Keratinocyte (primary cell): Measurements from ENCODE around the gene IL3. TPM values are rescaled to one million over a fixed set of nuclear protein-coding genes. Genes with fewer than 3 reads are reported as not detected.

Source experiments
- DNase-seq: peaks from one replicate; pipeline ENCODE4 v3.0.0-alpha.2; 2011; ENCODE audit warnings: low read depth, missing footprints, low spot score
- FAIRE-seq: peaks from 2 replicates; lab custom pipeline; 2011; peaks lifted over from hg19 to GRCh38; lab: Jason Lieb, UNC
- H2AFZ ChIP-seq: 2 replicates; pipeline ENCODE4 v1.6.0; 2012; ENCODE audit warnings: low read length, control low read depth, inconsistent platforms; ENCODE audit not compliant: control insufficient read depth
- H3K27ac ChIP-seq: 2 replicates; pipeline ENCODE4 v1.5.1; 2011; ENCODE audit warnings: low read length; ENCODE audit not compliant: control insufficient read depth, insufficient read depth
- H3K27me3 ChIP-seq: 3 replicates; pipeline ENCODE4 v1.6.0; 2011; ENCODE audit warnings: low read length; ENCODE audit not compliant: control insufficient read depth, insufficient read depth; ENCODE audit errors: extremely low read depth
- H3K36me3 ChIP-seq, 2 experiments: 2 replicates in 1 of 2; 3 replicates in 1 of 2; pipeline ENCODE4 v1.5.1; 2011; ENCODE audit warnings: low read length in 2 of 2, mild to moderate bottlenecking in 1 of 2; ENCODE audit not compliant: control insufficient read depth in 2 of 2, insufficient read depth in 2 of 2; ENCODE audit errors: extremely low read depth in 1 of 2
- H3K4me1 ChIP-seq: 3 replicates; pipeline ENCODE4 v1.5.1; 2011; ENCODE audit warnings: low read length; ENCODE audit not compliant: control insufficient read depth, insufficient read depth; ENCODE audit errors: extremely low read depth
- H3K4me2 ChIP-seq: 3 replicates; pipeline ENCODE4 v1.6.0; 2011; ENCODE audit warnings: low read depth, low read length; ENCODE audit not compliant: control insufficient read depth, insufficient read depth; ENCODE audit errors: extremely low read depth
- H3K4me3 ChIP-seq, 3 experiments: fragments of 200-600 bp in 1 of 3; sonication (generic) in 1 of 3; 2 replicates in 2 of 3; 3 replicates in 1 of 3; pipeline ENCODE4 v1.5.1; 2011 to 2016; ENCODE audit warnings: low read length in 3 of 3, mild to moderate bottlenecking in 3 of 3, control low read depth in 2 of 3, inconsistent platforms in 1 of 3, low read depth in 1 of 3, mixed read lengths in 1 of 3, mixed run types in 1 of 3, moderate library complexity in 1 of 3; ENCODE audit not compliant: control insufficient read depth in 2 of 3, insufficient read depth in 2 of 3; ENCODE audit errors: extremely low read depth in 1 of 3
- H3K79me2 ChIP-seq: 2 replicates; pipeline ENCODE4 v1.6.0; 2012; ENCODE audit warnings: low read length; ENCODE audit not compliant: control insufficient read depth, insufficient read depth
- H3K9ac ChIP-seq: 3 replicates; pipeline ENCODE4 v1.6.0; 2011; ENCODE audit warnings: low read length; ENCODE audit not compliant: control insufficient read depth, insufficient read depth; ENCODE audit errors: extremely low read depth
- H3K9me1 ChIP-seq: 3 replicates; pipeline ENCODE4 v1.6.0; 2011; ENCODE audit warnings: low read length; ENCODE audit not compliant: control insufficient read depth, insufficient read depth; ENCODE audit errors: extremely low read depth
- H3K9me3 ChIP-seq: 2 replicates; pipeline ENCODE4 v1.5.1; 2012; ENCODE audit warnings: low read depth, low read length; ENCODE audit not compliant: control insufficient read depth
- H4K20me1 ChIP-seq: 3 replicates; pipeline ENCODE4 v1.6.0; 2011; ENCODE audit warnings: low read length; ENCODE audit not compliant: control insufficient read depth, insufficient read depth; ENCODE audit errors: extremely low read depth
- CTCF ChIP-seq, 3 experiments: IDR thresholded peaks in 1 of 3; conservative IDR thresholded peaks in 1 of 3; optimal IDR thresholded peaks in 1 of 3; 2 replicates in 2 of 3; 3 replicates in 1 of 3; pipeline versions ENCODE3 to v1.5.1; 2011; ENCODE audit warnings: low read length in 3 of 3, mild to moderate bottlenecking in 3 of 3, moderate library complexity in 2 of 3, control low read depth in 1 of 3, inconsistent platforms in 1 of 3; ENCODE audit not compliant: insufficient read depth in 2 of 3; ENCODE audit errors: extremely low read depth in 1 of 3
- EZH2 ChIP-seq: IDR thresholded peaks from one replicate; pipeline ENCODE4 v1.6.1; 2012; ENCODE audit warnings: inconsistent platforms, mild to moderate bottlenecking, low read length, moderate library complexity
- dilution Hi-C: fragments of 300-500 bp; cut with MboI; formaldehyde crosslinking; loops from one replicate; pipeline ENCODE4 v1.7.0; 2020; ENCODE audit warnings: low sequenced_read_pairs; ENCODE audit not compliant: extremely low pct_ligation_motif_present
- polyA plus RNA-seq, 5 experiments: library from polyadenylated mRNA; depleted of rRNA in 3 of 5; stranded (reverse) in 3 of 5; stranded (forward) in 1 of 5; unstranded in 1 of 5; fragments of >200 nt; gene quantifications; 1 replicate in 1 of 5; 2 replicates in 3 of 5; 3 replicates in 1 of 5; pipeline versions ENCODE4 v1.2.1 to v1.2.3, GENCODE V29; 2011 to 2012; ENCODE audit warnings: missing spikeins in 2 of 5, low read depth in 1 of 5, low replicate concordance in 1 of 5

Gene IL3
- polyA plus RNA-seq, 1 donor (not counting 4 experiments of a cell fraction or from before 2014, with no cell fraction given) = not detected

GRCh38 chr5:132053483-132053882, 7.0 kb upstream of the IL3 start:
- dilution Hi-C loops = no loop called here
- Histone ChIP-seq H3K36me3 (no peaks in the 10 kb centered on the region), H3K27me3 (peaks cover 4% of the 10 kb centered on the region), H3K4me1 (no peaks in the 10 kb centered on the region), H3K4me3 (no peak overlapping the region), H3K27ac (no peak overlapping the region), H3K9me3 (no peaks in the 10 kb centered on the region), H4K20me1 (no peaks in the 10 kb centered on the region), H3K79me2 (no peaks in the 10 kb centered on the region), H3K9me1 (no peaks in the 10 kb centered on the region), H2AFZ (no peak overlapping the region), H3K9ac (no peak overlapping the region), H3K4me2 (no peak overlapping the region)
- FAIRE-seq (no peak), DNase-seq (no peak)
- TF ChIP-seq CTCF (optimal IDR thresholded peaks at IDR 0.05 in 1 of 3, IDR thresholded peaks at IDR 0.05 in 1 of 3, conservative IDR thresholded peaks at IDR 0.05 in 1 of 3; ENCODE audit: extremely low read depth in 1 of 3, insufficient read depth in 2 of 3, low read length in 3 of 3) (no peak), EZH2 (no peak)

GRCh38 chr5:132054031-132054696, 6.3 kb upstream of the IL3 start:
- no peaks in the 10 kb centered on the region for H4K20me1 ChIP-seq
- H3K4me3 ChIP-seq = no peak overlapping the region
- H3K27ac ChIP-seq = no peak overlapping the region
- no peak for TF ChIP-seq CTCF (optimal IDR thresholded peaks at IDR 0.05 in 1 of 3, IDR thresholded peaks at IDR 0.05 in 1 of 3, conservative IDR thresholded peaks at IDR 0.05 in 1 of 3; ENCODE audit: extremely low read depth in 1 of 3, insufficient read depth in 2 of 3, low read length in 3 of 3)
- TF ChIP-seq EZH2 = no peak
- H3K4me1 ChIP-seq = no peaks in the 10 kb centered on the region
- H3K79me2 ChIP-seq = no peaks in the 10 kb centered on the region
- no peaks in the 10 kb centered on the region for H3K9me1 ChIP-seq
- no peaks in the 10 kb centered on the region for H3K9me3 ChIP-seq
- H3K27me3 ChIP-seq = peaks cover 4% of the 10 kb centered on the region
- no peaks in the 10 kb centered on the region for H3K36me3 ChIP-seq
- no peak overlapping the region for H3K4me2 ChIP-seq
- DNase-seq (no peak), FAIRE-seq (no peak)
- dilution Hi-C loops = no loop called here
- no peak overlapping the region for H2AFZ ChIP-seq
- H3K9ac ChIP-seq = no peak overlapping the region
